Measurements from ENCODE around the gene COL4A3.
A peak's percentile ranks its signal among the peaks of the same experiment; 100 is the strongest.

Gene COL4A3

DNA sequence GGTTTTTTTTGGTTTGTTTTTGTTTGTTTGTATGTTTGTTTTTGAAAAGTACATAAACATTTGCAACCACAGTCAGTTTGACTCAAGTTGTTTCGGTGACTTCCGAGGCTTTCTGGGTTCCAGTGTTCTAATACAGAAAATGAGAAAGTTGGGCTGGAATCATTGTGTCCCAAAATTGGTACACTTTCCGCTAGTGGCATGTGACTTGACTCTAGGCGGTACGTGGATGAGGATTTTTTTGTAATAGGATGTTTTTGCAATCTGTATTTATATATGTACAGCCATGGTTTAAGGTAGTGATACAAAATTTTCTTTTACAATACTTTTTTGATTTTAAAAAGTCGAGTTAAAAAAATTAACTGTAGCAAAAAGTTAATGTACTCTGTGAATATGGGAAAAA, 162.4 kb downstream of the COL4A3 start:
- Histone ChIP-seq H3K4me3 (peak overlapping the region; percentile 83 to 99 (median 90); a peak in 19 of 20 replicates), H3K9ac (peak overlapping the region in 9 of 11 experiments; percentile 93 to 98 (median 95); a peak in 17 of 22 replicates), H4K20me1 (peaks cover 0 to 29% (median 9%) of the 10 kb centered on the region in 11 experiments; a peak in 9 of 22 replicates), H3K27ac (peak overlapping the region in 3 of 11 experiments; percentile 94 to 96 (median 95); a peak in 6 of 22 replicates), H3K4me2 (peak overlapping the region; percentile 72 to 93 (median 87)), H3K27me3 (no peaks in the 10 kb centered on the region), H3K36me3 (peaks cover 26 to 44% (median 34%) of the 10 kb centered on the region in 11 experiments), H3K4me1 (peaks cover 22 to 58% (median 35%) of the 10 kb centered on the region in 10 experiments), H3K9me3 (replicated peaks in 1 of 11) (peaks cover 5 to 21% (median 17%) of the 10 kb centered on the region in 11 experiments; a peak in 21 of 22 replicates)
- TF ChIP-seq Cebpa-rat (IDR thresholded peaks at IDR 0.05): no peak

DNA sequence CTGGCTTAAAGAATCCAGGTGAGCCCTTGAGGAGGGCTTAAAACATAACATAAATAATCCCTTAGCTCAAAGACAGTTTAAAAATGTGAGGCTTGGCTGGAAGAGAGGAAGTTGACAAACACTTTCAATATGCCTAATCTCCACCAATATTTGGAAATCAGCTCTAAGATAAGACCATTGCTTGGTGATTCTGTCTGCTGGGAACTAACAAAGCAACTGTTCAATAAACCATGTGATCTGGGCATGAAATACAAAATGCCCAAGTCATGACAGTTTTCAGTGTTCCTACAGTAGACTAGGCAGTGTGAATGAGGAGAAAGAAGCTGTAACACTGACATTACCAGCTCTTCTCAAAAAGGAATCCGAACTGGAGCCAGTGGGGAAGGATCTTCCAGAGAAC, 171.3 kb downstream of the COL4A3 start:
- TF ChIP-seq Cebpa-rat (IDR thresholded peaks at IDR 0.05): no peak
- no peaks in the 10 kb centered on the region; a peak in 1 of 22 replicates for H3K9me3 ChIP-seq (replicated peaks in 1 of 11)
- H3K9ac ChIP-seq: peak overlapping the region in 3 of 11 experiments; percentile 27 to 49 (median 35); a peak in 5 of 22 replicates
- H3K27me3 ChIP-seq: no peaks in the 10 kb centered on the region
- H3K27ac ChIP-seq: peak overlapping the region in 6 of 11 experiments; percentile 28 to 74 (median 61); a peak in 10 of 22 replicates
- no peak overlapping the region for H3K4me3 ChIP-seq
- peaks cover 0 to 36% (median 4%) of the 10 kb centered on the region in 10 experiments; a peak in 8 of 20 replicates for H3K4me1 ChIP-seq
- H4K20me1 ChIP-seq: peaks cover 0 to 7% (median 0%) of the 10 kb centered on the region in 11 experiments; a peak in 3 of 22 replicates
- peaks cover 76 to 100% (median 93%) of the 10 kb centered on the region in 11 experiments for H3K36me3 ChIP-seq
- peak overlapping the region in 5 of 11 experiments; percentile 12 to 60 (median 35); a peak in 8 of 22 replicates for H3K4me2 ChIP-seq

DNA sequence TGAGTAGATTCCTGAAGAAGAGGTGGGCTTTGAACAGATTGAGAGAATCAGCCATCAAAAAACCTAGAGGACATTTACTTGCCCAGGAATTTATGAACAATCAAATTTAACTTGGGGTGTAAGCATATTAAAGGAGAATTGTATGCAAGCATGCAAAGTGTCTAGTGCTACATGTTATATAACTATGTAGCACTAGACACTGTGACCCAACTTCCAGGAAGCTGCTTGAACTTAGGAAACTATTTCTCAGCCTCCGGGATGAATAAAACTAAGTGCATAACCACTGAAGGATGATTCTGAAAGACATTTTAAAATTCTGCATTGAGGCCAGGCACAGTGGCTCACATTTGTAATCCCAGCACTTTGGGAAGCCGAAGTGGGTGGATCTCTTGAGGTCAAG, 173.0 kb downstream of the COL4A3 start:
- no peak overlapping the region for H3K4me2 ChIP-seq
- H3K27me3 ChIP-seq: no peaks in the 10 kb centered on the region
- H3K36me3 ChIP-seq: peaks cover 72 to 97% (median 88%) of the 10 kb centered on the region in 11 experiments
- peaks cover 0 to 6% (median 0%) of the 10 kb centered on the region in 11 experiments; a peak in 3 of 22 replicates for H4K20me1 ChIP-seq
- H3K9me3 ChIP-seq (replicated peaks in 1 of 11): no peaks in the 10 kb centered on the region
- no peak overlapping the region for H3K27ac ChIP-seq
- H3K4me1 ChIP-seq: peaks cover 0 to 30% (median 4%) of the 10 kb centered on the region in 10 experiments; a peak in 8 of 20 replicates
- no peak overlapping the region for H3K4me3 ChIP-seq
- no peak for TF ChIP-seq Cebpa-rat (IDR thresholded peaks at IDR 0.05)
- H3K9ac ChIP-seq: no peak overlapping the region

DNA sequence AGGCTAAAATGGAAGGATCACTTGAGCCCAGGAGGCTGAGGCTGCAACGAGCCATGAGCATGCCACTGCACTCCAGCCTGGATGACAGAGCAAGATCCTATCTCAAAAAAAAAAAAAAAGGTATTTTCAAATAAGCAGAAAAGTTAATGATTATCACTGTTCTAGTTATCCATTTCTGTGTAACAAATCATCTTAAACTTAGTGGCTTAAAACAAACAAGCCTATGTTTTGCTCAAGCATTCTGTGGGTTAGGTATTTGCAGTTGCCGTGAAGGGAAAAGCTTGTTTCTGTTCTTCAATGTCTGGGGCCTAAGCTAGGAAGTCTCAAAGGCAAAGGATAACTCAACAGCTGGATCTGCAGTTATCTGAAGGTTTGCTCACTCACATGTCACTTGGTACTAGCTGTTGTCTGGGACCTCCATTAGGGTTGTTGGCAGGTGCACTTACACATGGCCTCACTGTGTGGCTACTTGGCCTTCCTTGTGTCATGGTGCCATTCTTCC, 174.7 kb downstream of the COL4A3 start:
- Histone ChIP-seq H3K36me3 (peaks cover 70 to 97% (median 88%) of the 10 kb centered on the region in 11 experiments), H3K27ac (no peak overlapping the region), H3K4me2 (no peak overlapping the region), H3K9me3 (replicated peaks in 1 of 11) (no peaks in the 10 kb centered on the region), H3K4me3 (no peak overlapping the region), H3K9ac (no peak overlapping the region), H3K27me3 (no peaks in the 10 kb centered on the region), H3K4me1 (peaks cover 0 to 26% (median 4%) of the 10 kb centered on the region in 10 experiments; a peak in 8 of 20 replicates), H4K20me1 (peaks cover 0 to 6% (median 0%) of the 10 kb centered on the region in 11 experiments; a peak in 2 of 22 replicates)
- TF ChIP-seq Cebpa-rat (IDR thresholded peaks at IDR 0.05): no peak

DNA sequence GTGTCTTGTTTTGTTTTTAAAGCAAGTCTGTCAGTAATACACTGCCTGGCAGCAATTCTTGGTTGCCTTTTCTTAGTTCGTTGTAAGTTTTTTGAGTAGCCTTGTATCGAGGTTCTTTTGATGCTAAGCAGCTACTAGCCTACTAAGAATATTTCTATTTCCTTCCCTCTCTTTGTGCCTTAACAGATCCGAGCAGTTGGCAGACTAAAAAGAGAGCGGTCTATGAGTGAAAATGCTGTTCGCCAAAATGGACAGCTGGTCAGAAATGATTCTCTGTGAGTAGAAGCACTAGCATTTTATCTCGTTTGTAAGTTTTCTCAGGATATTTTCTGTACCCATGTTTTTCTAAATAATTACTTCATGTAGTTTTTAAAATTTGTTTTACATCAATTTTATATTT, 175.7 kb downstream of the COL4A3 start:
- no peak overlapping the region for H3K4me2 ChIP-seq
- H3K36me3 ChIP-seq: peaks cover 63 to 97% (median 80%) of the 10 kb centered on the region in 11 experiments
- no peak overlapping the region for H3K9ac ChIP-seq
- no peaks in the 10 kb centered on the region for H3K27me3 ChIP-seq
- no peak for TF ChIP-seq Cebpa-rat (IDR thresholded peaks at IDR 0.05)
- H4K20me1 ChIP-seq: peaks cover 0 to under 1% (median 0%) of the 10 kb centered on the region in 11 experiments; a peak in 2 of 22 replicates
- H3K9me3 ChIP-seq (replicated peaks in 1 of 11): no peaks in the 10 kb centered on the region
- no peak overlapping the region for H3K27ac ChIP-seq
- H3K4me3 ChIP-seq: no peak overlapping the region
- peaks cover 0 to 17% (median 3%) of the 10 kb centered on the region in 10 experiments; a peak in 8 of 20 replicates for H3K4me1 ChIP-seq

DNA sequence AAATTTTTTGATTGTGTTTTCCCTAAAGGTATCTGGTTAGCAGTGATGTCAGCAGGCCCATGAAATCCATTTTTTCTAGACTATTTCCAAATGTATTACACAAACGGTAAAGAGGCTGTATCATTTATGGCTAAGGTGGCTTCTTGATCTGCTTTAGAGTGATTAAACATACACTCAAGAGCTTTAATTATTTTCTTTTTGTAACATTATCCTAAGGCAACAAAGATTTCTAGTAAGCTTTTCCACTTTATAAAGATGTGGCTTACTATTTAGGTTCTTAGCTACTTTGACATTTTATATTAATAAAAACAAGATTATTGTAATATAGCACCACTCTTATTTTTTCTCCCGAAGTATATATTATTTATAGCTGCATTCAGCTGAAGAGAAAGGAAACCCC, 177.1 kb downstream of the COL4A3 start:
- peaks cover 67 to 97% (median 78%) of the 10 kb centered on the region in 11 experiments for H3K36me3 ChIP-seq
- no peak overlapping the region for H3K27ac ChIP-seq
- H3K9ac ChIP-seq: no peak overlapping the region
- peaks cover 0 to 2% (median 0%) of the 10 kb centered on the region in 10 experiments; a peak in 2 of 20 replicates for H3K4me1 ChIP-seq
- H3K27me3 ChIP-seq: no peaks in the 10 kb centered on the region
- H3K4me3 ChIP-seq: no peak overlapping the region
- no peak for TF ChIP-seq Cebpa-rat (IDR thresholded peaks at IDR 0.05)
- H3K4me2 ChIP-seq: no peak overlapping the region
- H3K9me3 ChIP-seq (replicated peaks in 1 of 11): no peaks in the 10 kb centered on the region
- no peaks in the 10 kb centered on the region; a peak in 2 of 22 replicates for H4K20me1 ChIP-seq

DNA sequence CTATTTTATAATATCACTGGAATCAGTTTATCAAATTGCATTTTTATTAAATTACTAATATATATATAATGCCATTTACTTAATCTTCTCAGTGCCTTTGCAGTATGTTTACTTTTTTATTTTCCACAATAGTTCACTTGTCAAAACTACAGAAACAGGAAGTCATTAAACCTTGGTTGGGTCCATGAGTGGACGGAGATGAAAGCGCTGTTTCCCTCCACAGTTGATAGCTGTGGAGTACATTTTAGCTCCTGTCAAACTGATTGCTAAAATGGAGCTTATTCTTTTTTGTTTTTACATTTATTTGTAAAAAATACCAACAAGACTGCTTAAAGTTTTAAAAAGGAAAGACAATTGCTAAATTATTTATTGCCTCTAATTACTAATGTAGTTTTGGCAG, 179.8 kb downstream of the COL4A3 start:
- Histone ChIP-seq H3K4me1 (no peaks in the 10 kb centered on the region), H3K9ac (no peak overlapping the region), H3K36me3 (peaks cover 56 to 94% (median 84%) of the 10 kb centered on the region in 11 experiments), H3K27me3 (no peaks in the 10 kb centered on the region), H3K27ac (no peak overlapping the region), H3K9me3 (replicated peaks in 1 of 11) (no peaks in the 10 kb centered on the region), H3K4me2 (no peak overlapping the region), H3K4me3 (no peak overlapping the region), H4K20me1 (no peaks in the 10 kb centered on the region; a peak in 1 of 22 replicates)
- TF ChIP-seq Cebpa-rat (IDR thresholded peaks at IDR 0.05): no peak

DNA sequence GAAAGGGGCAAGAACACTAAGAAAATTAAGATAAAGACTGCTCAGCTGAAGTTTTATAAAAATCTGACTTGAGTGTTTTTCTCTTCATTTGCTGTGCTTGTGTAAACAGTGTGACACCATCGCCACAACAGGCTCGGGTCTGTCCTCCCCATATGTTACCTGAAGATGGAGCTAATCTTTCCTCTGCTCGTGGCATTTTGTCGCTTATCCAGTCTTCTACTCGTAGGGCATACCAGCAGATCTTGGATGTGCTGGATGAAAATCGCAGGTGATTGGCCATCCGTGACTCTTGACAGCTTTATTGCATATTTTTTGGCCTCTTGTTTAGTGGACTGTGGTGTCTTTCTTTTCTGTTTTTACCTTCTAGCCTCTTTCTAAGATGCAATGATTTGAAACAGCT, 182.7 kb downstream of the COL4A3 start:
- peaks cover 46 to 95% (median 81%) of the 10 kb centered on the region in 11 experiments; a peak in 21 of 22 replicates for H3K36me3 ChIP-seq
- H3K4me2 ChIP-seq: no peak overlapping the region
- H3K9ac ChIP-seq: no peak overlapping the region
- H3K27ac ChIP-seq: no peak overlapping the region
- no peaks in the 10 kb centered on the region for H3K4me1 ChIP-seq
- H3K4me3 ChIP-seq: no peak overlapping the region
- no peak for TF ChIP-seq Cebpa-rat (IDR thresholded peaks at IDR 0.05)
- no peaks in the 10 kb centered on the region for H3K27me3 ChIP-seq
- H3K9me3 ChIP-seq (replicated peaks in 1 of 11): no peaks in the 10 kb centered on the region
- no peaks in the 10 kb centered on the region for H4K20me1 ChIP-seq

DNA sequence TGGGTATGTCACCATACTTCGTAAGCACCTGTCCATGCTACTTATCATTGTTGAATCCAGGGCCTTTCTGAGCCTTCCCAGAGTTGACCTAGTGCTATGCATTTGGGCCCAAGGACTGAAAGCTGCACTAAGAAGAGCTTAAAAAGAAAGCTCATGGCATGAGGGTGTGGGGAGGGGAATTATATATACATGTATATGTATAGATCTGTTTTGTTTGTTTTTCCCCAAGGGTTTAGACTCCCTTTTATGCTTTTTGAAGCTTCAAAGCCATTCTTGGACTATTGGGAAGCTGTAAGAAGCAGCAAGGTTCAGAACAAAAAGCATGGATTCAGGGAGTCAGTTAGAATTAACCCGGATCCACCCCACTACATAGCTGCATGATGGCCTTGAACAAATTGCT, 183.9 kb downstream of the COL4A3 start:
- H3K4me3 ChIP-seq: no peak overlapping the region
- H3K9ac ChIP-seq: no peak overlapping the region
- no peak for TF ChIP-seq Cebpa-rat (IDR thresholded peaks at IDR 0.05)
- no peak overlapping the region for H3K4me2 ChIP-seq
- no peaks in the 10 kb centered on the region for H4K20me1 ChIP-seq
- peaks cover 46 to 95% (median 82%) of the 10 kb centered on the region in 11 experiments; a peak in 21 of 22 replicates for H3K36me3 ChIP-seq
- H3K27ac ChIP-seq: no peak overlapping the region
- H3K9me3 ChIP-seq (replicated peaks in 1 of 11): no peaks in the 10 kb centered on the region
- no peaks in the 10 kb centered on the region for H3K4me1 ChIP-seq
- no peaks in the 10 kb centered on the region for H3K27me3 ChIP-seq
